Panc1 (cell line): ENCODE data around the gene HADH. TPM values are rescaled to one million over a fixed set of nuclear protein-coding genes. Genes with fewer than 3 reads are reported as not detected.

Experiments
- ATAC-seq: fragments of 200-7000 bp; cut with Tn5 transposase; 2 replicates; pipeline ENCODE4 v1.9.1; 2020; ENCODE audit warnings: mild to moderate bottlenecking, moderate library complexity
- BruUV-seq: library from RNA; stranded (reverse); fragments of 400-500 nt; replicated peaks from 2 replicates; lab custom pipeline; 2021; lab: Mats Ljungman, UMichigan
- CTCF ChIA-PET: fragments of 300-600 bp; sonication (Branson Sonifier 250); formaldehyde crosslinking; loops from one replicate; lab custom pipeline; 2022; ENCODE audit warnings: antibody characterized with exemption; lab: Charles Lee
- POLR2A ChIA-PET: fragments of 300-600 bp; sonication (Branson Sonifier 250); formaldehyde crosslinking; loops from one replicate; lab custom pipeline; 2022; ENCODE audit warnings: antibody characterized with exemption; lab: Charles Lee
- DNase-seq: peaks from one replicate; pipeline ENCODE4 v3.0.0-alpha.2; 2010; ENCODE audit warnings: low read depth, low spot score
- H3K27ac ChIP-seq: 2 replicates; pipeline ENCODE4 v1.5.1; 2011; ENCODE audit warnings: mild to moderate bottlenecking, low read length, inconsistent platforms
- H3K27me3 ChIP-seq: fragments of 200-500 bp; sonication (Bioruptor generic); 2 replicates; pipeline ENCODE4 v1.6.0; 2014; ENCODE audit warnings: low read length, inconsistent platforms; ENCODE audit not compliant: control insufficient read depth, insufficient read depth
- H3K36me3 ChIP-seq: fragments of 200-500 bp; sonication (Bioruptor generic); 2 replicates; pipeline ENCODE4 v1.5.1; 2014; ENCODE audit warnings: inconsistent platforms, mild to moderate bottlenecking, low read length, moderate library complexity; ENCODE audit not compliant: control insufficient read depth, insufficient read depth
- H3K4me1 ChIP-seq: 2 replicates; pipeline ENCODE4 v1.5.1; 2011; ENCODE audit warnings: inconsistent platforms, mild to moderate bottlenecking, low read length, moderate library complexity; ENCODE audit not compliant: control insufficient read depth, insufficient read depth
- H3K4me3 ChIP-seq, 2 experiments: 2 replicates each; pipeline ENCODE4 v1.5.1; 2011 to 2012; ENCODE audit warnings: low read depth in 2 of 2, low read length in 2 of 2, mild to moderate bottlenecking in 2 of 2, inconsistent platforms in 1 of 2, moderate library complexity in 1 of 2
- H3K9me3 ChIP-seq: fragments of 200-500 bp; sonication (Bioruptor generic); 2 replicates; pipeline ENCODE4 v1.5.1; 2014; ENCODE audit warnings: low read depth, mild to moderate bottlenecking, inconsistent platforms, low read length, moderate library complexity; ENCODE audit not compliant: control insufficient read depth, insufficient read depth
- CTCF ChIP-seq: fragments of 450-650 bp; IDR thresholded peaks from 2 replicates; pipeline ENCODE4 v1.5.1; 2017; ENCODE audit warnings: mild to moderate bottlenecking
- POLR2AphosphoS5 ChIP-seq: IDR thresholded peaks from 2 replicates; pipeline ENCODE4 v1.6.1; 2012; ENCODE audit warnings: mild to moderate bottlenecking, low read depth, low read length, moderate library complexity
- REST ChIP-seq, 2 experiments: IDR thresholded peaks; 2 replicates each; pipeline ENCODE4 v1.6.1; 2011 to 2012; ENCODE audit warnings: low read depth in 2 of 2, control low read depth in 1 of 2, low read length in 1 of 2, mild to moderate bottlenecking in 1 of 2, moderate library complexity in 1 of 2; ENCODE audit not compliant: insufficient read depth in 1 of 2
- SIN3A ChIP-seq: IDR thresholded peaks from 2 replicates; pipeline ENCODE4 v1.6.1; 2012; ENCODE audit warnings: low read depth, mild to moderate bottlenecking, low read length, moderate library complexity, borderline replicate concordance; ENCODE audit not compliant: insufficient read depth
- TCF7L2 ChIP-seq: IDR thresholded peaks from 2 replicates; pipeline ENCODE4 v1.6.1; 2011; ENCODE audit warnings: mild to moderate bottlenecking, low read depth, low read length, inconsistent platforms
- in situ Hi-C: cut with HindIII; loops from 2 replicates; pipeline ENCODE4 v1.10.0; 2016; ENCODE audit warnings: low sequenced_read_pairs, low pct_unique_long_range_greater_than_20kb
- intact Hi-C: fragments of 100-400 bp; cut with micrococcal nuclease; formaldehyde crosslinking; loops from one replicate; pipeline ENCODE4 v1.10.0; 2022; ENCODE audit not compliant: unreplicated experiment
- total RNA-seq: library from RNA; stranded (reverse); gene quantifications from one replicate; pipeline ENCODE4 v1.2.1, GENCODE V29; 2021; ENCODE audit not compliant: unreplicated experiment

The HADH gene
- total RNA-seq, 1 experiment from 2014 or later, result 20.0 TPM

- H3K4me3 ChIP-seq, result no peak overlapping the region
- ATAC-seq, result no peak
- H3K27ac ChIP-seq, result no peak overlapping the region
- intact Hi-C loops, result no loop called here
- DNase-seq, result no peak
- in situ Hi-C loops, result no loop called here
- no peak for TF ChIP-seq POLR2AphosphoS5
- TF ChIP-seq REST (IDR thresholded peaks at IDR 0.05; ENCODE audit: insufficient read depth in 1 of 2, low read depth in 2 of 2, low read length in 1 of 2), result no peak
- no peak for TF ChIP-seq TCF7L2
- no peak for TF ChIP-seq SIN3A
- TF ChIP-seq CTCF, result no peak
- H3K36me3 ChIP-seq, result no peaks in the 10 kb centered on the region
- ChIA-PET CTCF (no interaction called here), POLR2A (no interaction called here)
- no peaks in the 10 kb centered on the region for H3K27me3 ChIP-seq
- H3K4me1 ChIP-seq, result no peaks in the 10 kb centered on the region
- BruUV-seq, result no TSS peak
- no peaks in the 10 kb centered on the region for H3K9me3 ChIP-seq
These were observed 15.2 kb upstream of the HADH start for GRCh38 chr4:107974523-107974922.

- no TSS peak for BruUV-seq
- H3K4me3 ChIP-seq, result no peak overlapping the region
- ATAC-seq (no peak), DNase-seq (no peak)
- intact Hi-C loops, result no loop called here
- H3K27ac ChIP-seq, result no peak overlapping the region
- ChIA-PET POLR2A (no interaction called here), CTCF (no interaction called here)
- no peak for TF ChIP-seq REST (IDR thresholded peaks at IDR 0.05; ENCODE audit: insufficient read depth in 1 of 2, low read depth in 2 of 2, low read length in 1 of 2)
- H3K36me3 ChIP-seq, result no peaks in the 10 kb centered on the region
- H3K9me3 ChIP-seq, result no peaks in the 10 kb centered on the region
- in situ Hi-C loops, result no loop called here
- H3K27me3 ChIP-seq, result no peaks in the 10 kb centered on the region
- no peaks in the 10 kb centered on the region for H3K4me1 ChIP-seq
These were observed 12.2 kb upstream of the HADH start for GRCh38 chr4:107977482-107977881.
